GM21717 (cell line): Measurements from ENCODE around the gene ASIC3.
A peak's percentile ranks its signal among the peaks of the same experiment; 100 is the strongest.
"Not testable (repeated sequence)": the region's sequence is repeated elsewhere in the genome, so short reads cannot be mapped to it uniquely, and the experiment has no call there.

Experiments used
- ATAC-seq: cut with Tn5 transposase; IDR thresholded peaks from one replicate; pipeline ENCODE4 v1.9.1; 2021; ENCODE audit warnings: mild to moderate bottlenecking, moderate library complexity; ENCODE audit not compliant: unreplicated experiment

Gene ASIC3

GRCh38 chr7:151013733-151014497 is 34.4 kb upstream of the ASIC3 start:
- no peak for ATAC-seq

GRCh38 chr7:151014950-151015349 is 33.4 kb upstream of the ASIC3 start:
- ATAC-seq = no peak

DNA sequence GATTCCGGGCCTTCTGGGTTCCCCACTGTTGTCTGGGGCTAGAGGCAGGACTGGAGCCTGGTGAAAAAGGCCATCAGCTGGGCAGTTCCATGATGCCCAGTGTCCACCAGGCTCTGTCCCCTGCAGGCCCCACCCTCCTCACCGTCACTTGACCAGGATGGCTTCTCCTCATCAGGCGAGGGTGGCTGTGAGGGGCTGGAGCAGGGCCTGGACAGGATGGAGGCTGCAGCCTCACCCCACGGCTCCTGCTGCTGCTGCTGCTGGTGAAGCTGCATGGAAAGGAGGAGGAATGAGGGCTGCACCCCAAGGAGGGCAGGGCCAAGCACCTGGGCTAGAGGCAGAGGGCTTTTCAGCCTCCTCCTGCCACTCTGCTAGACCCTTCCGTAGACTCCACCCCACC is 32.4 kb upstream of the ASIC3 start:
- ATAC-seq = no peak

- ATAC-seq = no peak
These were observed 31.8 kb upstream of the ASIC3 start for GRCh38 chr7:151016505-151016904.

- no peak for ATAC-seq
These were observed 31.4 kb upstream of the ASIC3 start for GRCh38 chr7:151016942-151017341.

DNA sequence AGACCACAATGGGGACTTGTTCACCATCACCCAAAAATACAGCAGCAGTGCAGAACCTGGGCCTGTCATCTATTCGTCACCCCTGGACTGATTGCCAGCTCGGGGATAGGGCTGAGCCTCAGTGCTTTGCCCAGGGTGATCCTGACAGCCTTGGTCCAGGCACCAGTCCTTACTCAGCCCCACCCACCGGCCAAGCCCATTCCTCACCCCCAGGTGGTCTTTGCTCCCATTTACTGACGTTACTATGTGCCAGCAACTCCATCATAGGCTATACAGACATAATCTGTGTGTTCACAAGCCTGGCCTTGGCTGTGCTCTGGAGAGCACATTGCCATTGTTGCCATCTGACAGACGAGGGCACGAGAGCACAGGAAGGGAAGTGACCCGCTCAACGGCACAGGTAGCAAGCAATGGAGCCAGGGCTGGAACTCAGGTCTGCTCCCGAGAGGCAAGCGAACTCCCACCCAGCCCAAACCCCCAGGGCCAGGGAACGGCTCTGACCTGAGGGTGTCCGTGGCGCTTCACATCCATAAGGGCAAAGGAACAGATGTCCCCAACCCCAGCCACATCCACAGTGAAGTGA is 30.9 kb upstream of the ASIC3 start:
- ATAC-seq = no peak

DNA sequence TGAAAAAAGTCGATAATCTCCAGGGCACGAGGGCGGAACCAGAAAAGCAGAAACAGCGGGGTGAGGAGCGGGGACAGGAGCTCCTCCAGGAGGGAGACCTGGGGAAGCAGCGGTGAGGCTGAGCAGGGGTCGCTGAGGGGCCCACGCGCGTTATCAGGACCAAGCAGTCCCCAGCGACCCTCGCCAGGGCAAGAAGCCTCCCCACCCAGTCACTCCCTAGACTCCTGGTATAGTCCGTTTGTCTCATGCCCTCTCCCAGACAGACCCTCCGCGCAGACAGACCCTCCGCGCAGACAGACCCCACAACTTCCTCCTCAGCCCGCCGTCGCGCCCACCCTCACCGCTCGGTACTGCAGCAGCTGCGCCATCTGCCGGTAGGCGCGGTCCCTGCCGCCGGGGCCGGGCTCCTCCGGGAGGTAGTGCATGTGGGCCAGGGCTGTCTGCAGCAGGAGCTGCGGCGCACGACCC is 30.3 kb upstream of the ASIC3 start:
- ATAC-seq = no peak

GRCh38 chr7:151018421-151019129 is 29.8 kb upstream of the ASIC3 start:
- no peak for ATAC-seq

DNA sequence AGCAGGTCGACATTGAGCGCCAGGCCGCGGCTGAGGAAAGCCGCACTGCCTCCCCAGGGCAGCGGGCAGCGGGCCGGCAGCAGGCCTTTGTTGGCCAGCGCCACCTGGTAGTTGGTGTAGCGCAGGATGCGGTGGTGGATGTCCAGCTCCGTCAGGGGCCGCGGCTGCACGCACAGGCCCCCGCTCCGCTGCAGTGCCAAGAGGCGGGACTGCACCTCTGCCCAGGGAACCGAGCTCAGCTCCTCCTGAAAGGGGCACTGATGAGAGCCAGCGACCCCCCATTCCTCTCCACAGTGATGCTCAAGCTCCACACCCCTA is 29.2 kb upstream of the ASIC3 start:
- no peak for ATAC-seq

DNA sequence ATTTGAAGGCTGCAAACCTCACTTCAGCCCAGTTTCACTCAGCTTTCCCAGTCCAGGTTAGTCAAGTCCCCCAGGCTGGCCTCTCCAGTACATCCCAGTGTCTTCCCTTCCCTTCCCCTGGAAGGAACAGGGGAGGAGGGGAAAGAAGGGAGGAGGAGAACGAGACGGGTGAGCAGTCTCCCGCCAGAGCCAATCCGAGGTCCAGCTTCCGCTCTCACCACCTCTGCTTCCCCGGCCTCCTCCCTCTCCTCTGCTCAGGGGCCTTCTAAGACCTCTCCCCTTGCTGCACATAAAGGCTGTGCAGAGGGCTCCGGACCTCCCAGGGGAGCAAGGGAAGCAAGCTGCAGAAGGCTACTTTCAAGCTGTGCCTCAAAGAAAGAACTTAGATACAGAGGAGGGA is 28.1 kb upstream of the ASIC3 start:
- no peak for ATAC-seq

GRCh38 chr7:151023232-151023631 is 25.1 kb upstream of the ASIC3 start:
- ATAC-seq = no peak

GRCh38 chr7:151024435-151025056 is 23.8 kb upstream of the ASIC3 start, which contains the start of gene ATG9B:
TSS of gene ATG9B (minus strand) at chr7:151024494. CDS start at chr7:151024423, 71 bp downstream.
- ATAC-seq = no peak

DNA sequence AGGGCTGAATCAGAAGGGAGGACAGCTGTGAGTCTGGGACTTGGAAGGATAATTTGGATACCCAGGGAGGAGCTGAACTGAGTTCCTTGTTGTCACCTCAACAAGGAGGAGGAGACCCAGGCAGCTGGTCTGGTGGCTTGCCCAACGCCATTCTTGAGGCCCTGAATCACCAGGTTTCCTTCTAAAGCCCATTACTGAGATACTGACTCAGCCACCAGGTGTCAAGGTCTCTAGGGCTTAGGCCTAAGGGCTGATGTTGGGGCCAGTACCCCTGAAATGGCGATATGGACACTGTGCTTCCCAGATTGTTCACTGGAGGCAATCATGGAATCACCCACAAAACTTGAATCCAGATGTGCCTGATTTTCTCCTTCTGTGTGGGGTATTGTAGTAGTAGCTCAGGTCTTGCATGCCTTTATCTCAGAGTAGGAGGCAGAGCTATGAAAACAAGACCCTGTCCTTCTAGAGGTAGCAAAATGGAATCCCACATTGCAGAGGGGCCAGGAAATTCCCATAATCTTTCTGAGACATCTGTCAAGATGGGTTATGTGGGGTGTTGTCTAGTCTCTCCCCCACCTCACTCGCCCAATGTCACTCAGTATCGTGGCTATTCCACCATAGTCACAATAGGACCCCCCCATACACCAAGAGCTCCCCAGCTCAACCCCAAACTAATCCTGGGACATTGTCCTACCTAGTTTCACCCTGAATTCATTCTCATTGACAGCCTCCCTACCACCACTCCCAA is 22.2 kb upstream of the ASIC3 start:
- ATAC-seq = no peak

- not testable (repeated sequence) for ATAC-seq
These were observed 21.3 kb upstream of the ASIC3 start for GRCh38 chr7:151026771-151027727.

DNA sequence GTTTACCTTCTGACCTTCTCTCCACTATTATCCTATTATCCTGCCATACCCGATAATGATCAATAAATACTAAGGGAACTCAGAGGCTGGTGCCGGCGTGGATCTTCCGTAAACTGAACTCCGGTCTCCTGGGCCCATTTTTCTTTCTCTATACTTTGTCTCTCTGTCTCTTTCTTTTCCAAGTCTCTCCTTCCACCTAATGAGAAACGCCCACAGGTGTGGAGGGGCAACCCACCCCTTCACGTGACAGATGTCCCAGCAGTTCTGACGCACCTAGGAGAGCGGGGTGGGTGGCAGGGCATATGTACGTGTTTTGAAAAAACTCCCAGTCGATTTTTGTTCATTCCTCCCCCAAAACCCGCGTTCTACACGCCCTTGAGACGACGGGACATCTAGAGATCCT is 20.6 kb upstream of the ASIC3 start:
- ATAC-seq = peak; percentile 0

- peak; percentile 98 for ATAC-seq
These were observed 20.0 kb upstream of the ASIC3 start, which contains the start of gene ABCB8 for GRCh38 chr7:151028131-151028947. TSS of gene ABCB8 (plus strand) at chr7:151028450. CDS start at chr7:151028516, 66 bp downstream.

DNA sequence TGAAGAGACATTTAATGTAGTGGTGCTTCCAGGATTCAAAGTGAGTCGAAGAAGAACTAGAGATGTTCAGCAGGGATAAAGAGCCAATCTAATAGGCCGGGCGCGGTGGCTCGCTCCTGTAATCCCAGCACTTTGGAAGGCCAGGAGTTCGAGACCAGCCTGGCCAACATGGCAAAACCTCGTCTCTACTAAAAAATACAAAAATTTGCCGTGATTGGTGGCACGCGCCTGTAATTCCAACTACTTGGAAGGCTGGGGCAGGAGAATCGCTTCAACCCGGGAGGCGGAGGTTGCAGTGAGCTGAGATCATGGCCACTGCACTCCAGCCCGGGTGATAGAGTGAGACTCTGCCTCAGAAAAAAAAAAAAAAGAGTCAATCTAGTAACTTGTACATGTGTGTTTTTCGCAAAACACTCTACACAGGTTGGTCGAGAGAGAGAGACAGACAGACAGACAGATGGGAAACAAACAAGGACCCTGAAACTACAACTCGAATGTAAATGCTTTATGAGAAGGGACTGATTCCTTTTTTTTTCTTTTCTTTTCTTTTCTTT is 19.3 kb upstream of the ASIC3 start:
- no peak for ATAC-seq

DNA sequence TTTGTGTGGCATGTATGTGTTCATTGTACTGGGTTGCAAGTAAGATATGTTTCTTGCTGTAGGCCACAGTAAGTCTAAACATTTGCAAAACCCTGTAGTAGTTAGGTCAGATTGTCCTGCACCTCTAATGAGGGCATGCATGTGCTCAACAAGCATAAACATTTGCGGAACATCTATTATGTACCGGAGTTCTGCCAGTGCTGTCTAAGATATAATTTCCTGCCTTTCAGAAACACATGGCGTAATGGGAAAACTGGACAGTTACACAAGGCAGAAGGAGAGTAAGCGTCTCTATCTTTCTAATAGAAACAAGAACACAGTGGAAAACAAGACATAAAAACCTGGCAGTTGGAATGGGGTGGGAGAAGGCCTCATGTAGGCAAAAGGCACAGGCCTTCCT is 17.3 kb upstream of the ASIC3 start:
- ATAC-seq = no peak
